Heart right ventricle (tissue), 16 donors: ENCODE data around the gene COQ5. TPM values are rescaled to one million over a fixed set of nuclear protein-coding genes. Genes with fewer than 3 reads are reported as not detected.

ENCODE experiments used
- ATAC-seq, 8 donors: fragments of 200-7000 bp; cut with Tn5 transposase; one replicate each; pipeline ENCODE4 v1.9.1; 2020; ENCODE audit warnings: mild to moderate bottlenecking in 8 of 8, moderate library complexity in 8 of 8, moderate number of reproducible peaks in 1 of 8
- DNase-seq, 2 donors: peaks; one replicate each; pipeline ENCODE4 v3.0.0-alpha.2; 2020
- H3K27ac ChIP-seq, 10 donors: fragments of 200-600 bp; sonication (generic) in 2 of 10; one replicate each; pipeline versions ENCODE4 v1.5.0 to v1.8.0; 2020 to 2022; ENCODE audit warnings: mild to moderate bottlenecking in 3 of 10
- H3K27me3 ChIP-seq, 7 donors: fragments of 200-600 bp; one replicate each; pipeline ENCODE4 v1.8.0; 2021 to 2022; ENCODE audit warnings: mild to moderate bottlenecking in 2 of 7
- H3K36me3 ChIP-seq, 9 donors: fragments of 200-600 bp; sonication (generic) in 1 of 9; one replicate each; pipeline versions ENCODE4 v1.5.0 to v1.8.0; 2020 to 2022; ENCODE audit warnings: mild to moderate bottlenecking in 2 of 9
- H3K4me1 ChIP-seq, 9 donors: fragments of 200-600 bp; sonication (generic) in 1 of 9; one replicate each; pipeline versions ENCODE4 v1.5.0 to v1.8.0; 2020 to 2022; ENCODE audit warnings: mild to moderate bottlenecking in 4 of 9
- H3K4me3 ChIP-seq, 10 donors: fragments of 200-600 bp; sonication (generic) in 2 of 10; one replicate each; pipeline versions ENCODE4 v1.5.0 to v1.8.0; 2020 to 2022; ENCODE audit warnings: mild to moderate bottlenecking in 7 of 10, moderate library complexity in 2 of 10
- H3K9me3 ChIP-seq, 11 donors: fragments of 200-600 bp in 10 of 11; sonication (generic) in 2 of 11; one replicate each; pipeline versions ENCODE4 v1.5.0 to v1.8.0; 2013 to 2022; ENCODE audit warnings: mild to moderate bottlenecking in 2 of 11, control low read depth in 1 of 11, moderate library complexity in 1 of 11
- CTCF ChIP-seq, 9 donors: fragments of 200-600 bp; sonication (generic) in 2 of 9; IDR thresholded peaks; one replicate each; pipeline versions ENCODE4 v1.5.0 to v1.8.0; 2021 to 2022; ENCODE audit warnings: antibody characterized with exemption in 9 of 9, mild to moderate bottlenecking in 5 of 9, moderate library complexity in 1 of 9
- WGBS, 2 donors: extraction: QIAGEN DNeasy Blood & Tissue Kit; methylation state at CpG; one replicate each; pipeline ENCODE4 v1.1.7; 2013; ENCODE audit warnings: inconsistent platforms in 1 of 2; 5-methylcytosine and 5-hydroxymethylcytosine counted together
- intact Hi-C, 10 donors: fragments of 100-400 bp; cut with DNase I; formaldehyde crosslinking; loops; one replicate each; pipeline versions ENCODE4 v1.11.1 to v1.14.2; 2022
- polyA plus RNA-seq, 2 donors: library from polyadenylated mRNA; stranded (reverse); fragments of 200-250 nt; gene quantifications; one replicate each; pipeline ENCODE4 v1.2.3, GENCODE V29; 2013
- total RNA-seq, 10 donors: library from RNA; stranded (reverse); fragmentation: NEBNext Ultra II Directional in 3 of 10; extraction: Animal tissue kit (Norgen Biotek cat#: 25700) in 3 of 10; gene quantifications; one replicate each; pipeline versions ENCODE4 v1.2.1 to v1.2.4, GENCODE V29; 2021 to 2023
- donor health status: Arrhythmogenic right ventricular cardiomyopathy.
- donor health status: ischemic (EF 13 %, LVEDD 7.1; RV severe dilation, severe dysfunction).
- donor health status: healthy with polysubstance abuse.
- donor health status: DM: no; HTN: yes; CAD: no.
- donor health status: DM: no; HTN: no; CAD: no.
- donor health status: ischemic (EF 25% LVEDD 6.9; RV normal size, moderate dysfunction).
- donor health status: ischemic (EF 25% LVEDD 5.7; RV mildly dilated, moderate dysfunction).
- donor health status: healthy.
- donor health status: DM: yes; HTN: yes; CAD: no.
- donor health status: Ischemic cardiomyopathy.
- donor health status: ischemic (EF 35%, LVEDD 5.7; RV mildly dilated, moderate dysfunction).
- donor health status: nonischemic (EF 11% LVEDD 7.7; RV severe dilation, severe dysfunction).
- donor health status: DM: yes; HTN: yes; CAD: no.
- donor health status: PGD.
- donor health status: ischemic (EF 29% LVEDD 5.4; RV normal size, mild dysfunction).
- donor health status: nonischemic (EF 23%, LVEDD 6.1; RV moderate dilation, normal function).

The COQ5 gene
- total and polyA plus RNA-seq, 12 donors, result 32.0 to 64.5 (median 43.6) TPM

GRCh38 chr12:120466560-120467315, 62.2 kb downstream of the COQ5 start:
- ATAC-seq (no peak), DNase-seq (peak in 1 of 2 donors; percentile 7)
- H3K36me3 ChIP-seq, result peaks cover 0 to 61% (median 35%) of the 10 kb centered on the region in 9 donors
- H3K27me3 ChIP-seq, result no peaks in the 10 kb centered on the region
- no peaks in the 10 kb centered on the region for H3K9me3 ChIP-seq
- peak; percentile 7 to 63 (median 51) for TF ChIP-seq CTCF (IDR thresholded peaks at IDR 0.05)
- intact Hi-C loops, result no loop called here
- WGBS, 2 donors, result 56 to 57% methylated on average over 8 of the region's 8 CpGs
- no peak overlapping the region for H3K4me3 ChIP-seq
- peak overlapping the region in 3 of 10 donors; percentile 4 to 33 (median 24) for H3K27ac ChIP-seq
- H3K4me1 ChIP-seq, result peaks cover 2 to 52% (median 36%) of the 10 kb centered on the region in 9 donors

GRCh38 chr12:120465756-120466155, 63.2 kb downstream of the COQ5 start:
- DNase-seq (no peak), ATAC-seq (no peak)
- H3K36me3 ChIP-seq, result peaks cover 0 to 71% (median 43%) of the 10 kb centered on the region in 9 donors
- no peak for TF ChIP-seq CTCF (IDR thresholded peaks at IDR 0.05)
- WGBS, 2 donors, result 52 to 53% methylated on average over 5 of the region's 5 CpGs
- no peak overlapping the region for H3K27ac ChIP-seq
- peaks cover 2 to 48% (median 35%) of the 10 kb centered on the region in 9 donors for H3K4me1 ChIP-seq
- H3K9me3 ChIP-seq, result no peaks in the 10 kb centered on the region
- no peak overlapping the region for H3K4me3 ChIP-seq
- intact Hi-C loops, result no loop called here
- no peaks in the 10 kb centered on the region for H3K27me3 ChIP-seq

- H3K27ac ChIP-seq, result no peak overlapping the region
- WGBS, 2 donors, result 86 to 92% methylated on average over 5 of the region's 5 CpGs
- ATAC-seq (no peak), DNase-seq (no peak)
- H3K4me1 ChIP-seq, result peaks cover 0 to 37% (median 28%) of the 10 kb centered on the region in 9 donors
- H3K9me3 ChIP-seq, result no peaks in the 10 kb centered on the region
- H3K36me3 ChIP-seq, result peaks cover 0 to 91% (median 61%) of the 10 kb centered on the region in 9 donors
- H3K27me3 ChIP-seq, result no peaks in the 10 kb centered on the region
- intact Hi-C loops, result no loop called here
- TF ChIP-seq CTCF (IDR thresholded peaks at IDR 0.05), result no peak
- no peak overlapping the region for H3K4me3 ChIP-seq
Observed at GRCh38 chr12:120463712-120464111, 65.2 kb downstream of the COQ5 start.

GRCh38 chr12:120462099-120462640, 66.8 kb downstream of the COQ5 start:
- 82 to 84% methylated on average over 3 of the region's 3 CpGs for WGBS, 2 donors
- ATAC-seq, result no peak

More at GRCh38 chr12:120462099-120462640, 66.8 kb downstream of the COQ5 start:
- Histone ChIP-seq H3K4me3 (no peak overlapping the region), H3K36me3 (peaks cover 0 to 100% (median 72%) of the 10 kb centered on the region in 9 donors), H3K27me3 (no peaks in the 10 kb centered on the region), H3K9me3 (no peaks in the 10 kb centered on the region), H3K4me1 (peaks cover 0 to 21% (median 14%) of the 10 kb centered on the region in 9 donors), H3K27ac (no peak overlapping the region)
- TF ChIP-seq CTCF (IDR thresholded peaks at IDR 0.05), result no peak
- DNase-seq, result no peak
- intact Hi-C loops, result no loop called here
